GM18951 (cell line): ENCODE data around the gene DMRTA1.
"Not testable (repeated sequence)": the region's sequence is repeated elsewhere in the genome, so short reads cannot be mapped to it uniquely, and the experiment has no call there.

Experiments used
- POLR2A ChIP-seq: IDR thresholded peaks from 4 replicates; pipeline ENCODE4 v1.6.1; 2011; ENCODE audit warnings: mild to moderate bottlenecking; ENCODE audit not compliant: insufficient read length, insufficient read depth; ENCODE audit errors: extremely low read depth
- in situ Hi-C: fragments of 300-500 bp; cut with MboI; formaldehyde crosslinking; loops from one replicate; pipeline ENCODE4 v1.12.0; 2022; ENCODE audit warnings: low sequenced_read_pairs, mixed read lengths, inconsistent platforms; ENCODE audit not compliant: unreplicated experiment

DMRTA1 gene

DNA sequence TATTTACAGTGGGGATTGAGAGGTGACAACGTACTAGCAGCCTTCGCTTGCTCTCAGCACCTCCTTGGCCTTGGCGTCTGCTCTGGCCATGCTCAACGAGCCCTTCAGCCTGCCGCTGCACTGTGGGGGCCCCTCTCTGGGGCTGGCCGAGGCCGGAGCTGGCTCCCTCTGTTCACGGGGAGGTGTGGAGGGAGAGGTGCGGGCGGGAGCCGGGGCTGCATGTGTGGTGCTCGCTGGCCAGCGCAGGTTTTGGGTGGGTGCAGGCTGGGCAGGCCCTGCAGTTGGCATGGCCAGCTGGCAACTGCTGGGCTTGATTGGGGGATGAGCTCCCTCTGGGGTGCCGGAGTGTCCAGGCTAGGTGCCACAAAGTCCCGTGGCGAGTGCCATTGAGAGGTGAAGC, 5.8 kb upstream of the DMRTA1 start:
- no peak for TF ChIP-seq POLR2A
- in situ Hi-C loops: loop anchor here (10.0 kb wide), 1 partner anchor 626 kb away; no protein-coding TSS in a partner anchor

DNA sequence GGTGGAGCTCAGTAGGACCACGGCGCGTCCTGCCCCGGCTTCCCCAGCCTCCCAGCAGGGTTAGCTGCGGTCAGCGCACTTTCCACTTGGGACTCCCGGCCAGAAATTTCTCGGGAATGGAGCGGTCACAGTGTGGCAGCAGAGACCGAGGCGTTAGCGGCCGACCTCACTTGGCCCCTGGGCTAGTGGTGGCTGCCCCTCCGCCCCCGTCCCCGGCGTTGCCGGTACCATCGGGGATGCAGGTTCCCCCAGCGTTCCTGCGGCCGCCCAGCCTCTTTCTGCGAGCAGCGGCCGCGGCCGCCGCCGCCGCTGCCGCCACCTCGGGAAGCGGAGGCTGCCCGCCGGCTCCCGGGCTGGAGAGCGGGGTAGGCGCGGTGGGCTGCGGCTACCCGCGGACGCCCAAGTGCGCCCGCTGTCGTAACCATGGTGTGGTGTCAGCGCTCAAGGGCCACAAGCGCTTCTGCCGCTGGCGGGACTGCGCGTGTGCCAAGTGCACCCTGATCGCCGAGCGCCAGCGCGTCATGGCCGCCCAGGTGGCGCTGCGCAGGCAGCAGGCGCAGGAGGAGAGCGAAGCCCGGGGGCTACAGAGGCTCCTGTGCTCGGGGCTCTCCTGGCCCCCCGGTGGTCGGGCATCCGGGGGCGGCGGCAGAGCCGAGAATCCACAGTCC, 460 bp downstream of the DMRTA1 start:
- in situ Hi-C loops: loop anchor here (10.0 kb wide), 1 partner anchor 632 kb away; no protein-coding TSS in a partner anchor
- TF ChIP-seq POLR2A: no peak

- TF ChIP-seq POLR2A: no peak
- in situ Hi-C loops: loop anchor here (10.0 kb wide), 1 partner anchor 633 kb away; no protein-coding TSS in a partner anchor
Measured at GRCh38 chr9:22447618-22448305, 1.1 kb downstream of the DMRTA1 start.

DNA sequence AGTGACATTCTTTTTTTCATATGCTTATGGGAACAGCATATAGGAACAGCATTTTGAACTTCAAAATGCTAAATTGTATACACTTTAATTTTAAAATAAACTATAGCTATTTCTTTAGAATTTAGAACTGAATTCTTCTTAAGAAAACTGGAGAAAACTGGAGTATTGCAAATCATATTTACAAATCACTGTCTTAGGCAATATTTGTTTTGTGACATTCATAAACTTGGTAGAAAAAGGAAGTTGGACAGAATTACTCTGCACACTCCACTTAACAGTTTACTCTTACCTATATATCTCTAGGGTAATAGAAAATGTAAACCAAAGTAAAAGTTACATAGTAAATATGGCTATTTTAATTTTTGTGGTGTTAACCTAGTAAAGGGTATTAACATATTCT, 3.1 kb downstream of the DMRTA1 start:
- no peak for TF ChIP-seq POLR2A
- in situ Hi-C loops: loop anchor here (10.0 kb wide), 1 partner anchor 635 kb away; no protein-coding TSS in a partner anchor

GRCh38 chr9:22452415-22453010, 5.9 kb downstream of the DMRTA1 start:
- TF ChIP-seq POLR2A: no peak
- in situ Hi-C loops: no loop called here

- TF ChIP-seq POLR2A: no peak
- in situ Hi-C loops: no loop called here
Measured at GRCh38 chr9:22454016-22454415, 7.4 kb downstream of the DMRTA1 start.

DNA sequence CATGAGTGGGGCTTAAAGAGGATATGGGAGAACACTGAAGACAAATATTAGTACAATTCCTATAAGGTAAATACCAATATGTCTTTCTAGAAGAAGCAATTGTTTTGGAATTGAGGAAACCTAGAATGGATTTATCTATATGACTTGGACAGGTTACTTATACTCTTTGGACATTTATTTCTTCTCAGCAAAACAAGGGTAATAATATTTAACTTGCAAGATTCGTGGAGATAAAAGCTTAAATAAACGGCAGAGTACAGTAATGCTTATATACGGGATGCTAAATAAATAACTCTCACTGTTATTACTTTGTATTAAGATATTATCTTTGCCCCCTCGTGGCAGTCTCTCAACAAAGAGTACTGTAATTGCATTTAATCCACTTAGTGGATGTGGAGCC, 8.6 kb downstream of the DMRTA1 start:
- no peak for TF ChIP-seq POLR2A
- in situ Hi-C loops: no loop called here

GRCh38 chr9:22457448-22457847, 10.8 kb downstream of the DMRTA1 start:
- in situ Hi-C loops: no loop called here
- no peak for TF ChIP-seq POLR2A

DNA sequence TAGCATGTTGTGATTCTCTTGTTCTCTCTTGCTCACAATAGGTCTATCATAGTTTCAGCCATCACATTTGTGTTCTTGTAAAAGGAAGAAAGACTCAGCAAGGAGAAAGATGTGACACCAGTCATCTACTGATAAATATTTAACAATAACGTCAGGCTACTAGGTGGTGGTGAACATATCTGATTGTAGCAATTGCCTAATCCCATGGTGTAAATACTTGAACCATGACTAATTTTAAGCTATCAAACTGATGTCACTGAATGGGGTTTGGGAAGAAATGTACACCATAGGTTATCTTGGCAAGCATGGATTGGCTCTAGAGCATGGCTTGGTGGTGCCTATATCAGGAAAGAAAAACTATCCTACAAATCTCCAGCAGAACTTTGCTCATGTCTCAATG, 16.6 kb downstream of the DMRTA1 start:
- TF ChIP-seq POLR2A: no peak
- in situ Hi-C loops: no loop called here

- TF ChIP-seq POLR2A: no peak
- in situ Hi-C loops: no loop called here
Measured at GRCh38 chr9:22469928-22470544, 23.4 kb downstream of the DMRTA1 start.

- no peak for TF ChIP-seq POLR2A
- in situ Hi-C loops: no loop called here
Measured at GRCh38 chr9:22481566-22481965, 34.9 kb downstream of the DMRTA1 start.

- TF ChIP-seq POLR2A: no peak
- in situ Hi-C loops: no loop called here
Measured at GRCh38 chr9:22483528-22484070, 37.0 kb downstream of the DMRTA1 start.

- in situ Hi-C loops: not testable (repeated sequence)
Measured at GRCh38 chr9:22496197-22496596, 49.6 kb downstream of the DMRTA1 start.
